HepG2 (cell line): ENCODE measurements around the gene CACNG4.

ENCODE experiments used
- CTCF ChIP-seq: sonication (generic); formaldehyde crosslinking; IDR thresholded peaks from 2 replicates; pipeline ENCODE4 v1.5.0; 2020; ENCODE audit warnings: mild to moderate bottlenecking, missing genetic modification reagents, moderate library complexity
- MAX ChIP-seq: IDR thresholded peaks from 2 replicates; pipeline ENCODE4 v1.6.1; 2012; ENCODE audit warnings: inconsistent platforms
- PRDM10 ChIP-seq: sonication (generic); formaldehyde crosslinking; IDR thresholded peaks from 2 replicates; pipeline ENCODE4 v1.4.0; 2020; ENCODE audit warnings: low read depth, missing genetic modification reagents
- RAD21 ChIP-seq: fragments of 450-650 bp; formaldehyde crosslinking; IDR thresholded peaks from 2 replicates; pipeline ENCODE4 v1.5.0; 2020; ENCODE audit warnings: mild to moderate bottlenecking
- REST ChIP-seq, 2 experiments: IDR thresholded peaks; 2 replicates each; pipeline ENCODE4 v1.6.1; 2011 to 2012; ENCODE audit warnings: low read length in 2 of 2, borderline replicate concordance in 1 of 2, low read depth in 1 of 2, mild to moderate bottlenecking in 1 of 2, moderate library complexity in 1 of 2
- RFX5 ChIP-seq: IDR thresholded peaks from 2 replicates; pipeline ENCODE4 v1.6.1; 2011; ENCODE audit warnings: low read depth, low read length, improper control_type of control experiment
- STAG1 ChIP-seq: sonication (generic); formaldehyde crosslinking; IDR thresholded peaks from 2 replicates; pipeline ENCODE4 v1.4.0; 2020; ENCODE audit warnings: missing genetic modification reagents
- USF2 ChIP-seq, 2 experiments: sonication (generic) in 1 of 2; formaldehyde crosslinking in 1 of 2; IDR thresholded peaks; 2 replicates each; pipeline versions ENCODE4 v1.5.1 to v1.6.1; 2011 to 2020; ENCODE audit warnings: borderline replicate concordance in 1 of 2, low read depth in 1 of 2, low read length in 1 of 2, mild to moderate bottlenecking in 1 of 2, missing genetic modification reagents in 1 of 2, moderate library complexity in 1 of 2
- ZBTB33 ChIP-seq: sonication (generic); formaldehyde crosslinking; IDR thresholded peaks from 2 replicates; pipeline ENCODE4 v1.4.0; 2020; ENCODE audit warnings: missing genetic modification reagents
- ZFP36 ChIP-seq: fragments of 150-350 bp; IDR thresholded peaks from 2 replicates; pipeline ENCODE4 v1.6.1; 2018; ENCODE audit warnings: borderline replicate concordance, low read length, low read depth; ENCODE audit not compliant: partially characterized antibody
- ZNF558 ChIP-seq: sonication (generic); formaldehyde crosslinking; IDR thresholded peaks from 2 replicates; pipeline ENCODE4 v1.9.0; 2022; ENCODE audit warnings: mild to moderate bottlenecking, missing genetic modification reagents, borderline replicate concordance
- ZNF841 ChIP-seq: sonication (generic); formaldehyde crosslinking; IDR thresholded peaks from 2 replicates; pipeline ENCODE4 v1.8.1; 2023; ENCODE audit warnings: missing genetic modification reagents, borderline replicate concordance

GRCh38 chr17:66930933-66931332 lies 33.6 kb upstream of the CACNG4 start:
- TF ChIP-seq ZBTB33 (CRISPR knock-in tag) (no peak), CTCF (CRISPR knock-in tag) (no peak), MAX (no peak), REST (IDR thresholded peaks at IDR 0.05; ENCODE audit: borderline replicate concordance in 1 of 2, low read depth in 1 of 2, low read length in 2 of 2) (no peak), PRDM10 (CRISPR knock-in tag) (no peak), RAD21 (CRISPR knock-in tag) (no peak), STAG1 (CRISPR knock-in tag) (no peak), ZFP36 (no peak), ZNF841 (CRISPR knock-in tag) (no peak), RFX5 (no peak), USF2 (IDR thresholded peaks at IDR 0.05; ENCODE audit: low read depth, low read length) (peak; percentile 20; the same call in 1 of the 2 replicates), USF2 (CRISPR knock-in tag; IDR thresholded peaks at IDR 0.05; ENCODE audit: borderline replicate concordance) (peak; percentile 71; the same call in 1 of the 2 replicates), ZNF558 (CRISPR knock-in tag) (no peak)
